Activated naive CD8-positive, alpha-beta T cell (primary cell): Measurements from ENCODE around the gene CDA.

ENCODE experiments used
- H3K27ac Mint-ChIP-seq: one replicate; pipeline ENCODE4 v1.8.0; 2021; ENCODE audit warnings: mixed read lengths
- H3K27me3 Mint-ChIP-seq: one replicate; pipeline ENCODE4 v1.8.0; 2021; ENCODE audit warnings: mixed read lengths
- H3K36me3 Mint-ChIP-seq: one replicate; pipeline ENCODE4 v1.8.0; 2021; ENCODE audit warnings: mixed read lengths
- H3K4me1 Mint-ChIP-seq: one replicate; pipeline ENCODE4 v1.8.0; 2021; ENCODE audit warnings: low read depth, mixed read lengths
- H3K4me3 Mint-ChIP-seq: one replicate; pipeline ENCODE4 v1.8.0; 2021; ENCODE audit warnings: mild to moderate bottlenecking, mixed read lengths
- H3K9me3 Mint-ChIP-seq: one replicate; pipeline ENCODE4 v1.8.0; 2021; ENCODE audit warnings: low read depth, mixed read lengths

The CDA gene

DNA sequence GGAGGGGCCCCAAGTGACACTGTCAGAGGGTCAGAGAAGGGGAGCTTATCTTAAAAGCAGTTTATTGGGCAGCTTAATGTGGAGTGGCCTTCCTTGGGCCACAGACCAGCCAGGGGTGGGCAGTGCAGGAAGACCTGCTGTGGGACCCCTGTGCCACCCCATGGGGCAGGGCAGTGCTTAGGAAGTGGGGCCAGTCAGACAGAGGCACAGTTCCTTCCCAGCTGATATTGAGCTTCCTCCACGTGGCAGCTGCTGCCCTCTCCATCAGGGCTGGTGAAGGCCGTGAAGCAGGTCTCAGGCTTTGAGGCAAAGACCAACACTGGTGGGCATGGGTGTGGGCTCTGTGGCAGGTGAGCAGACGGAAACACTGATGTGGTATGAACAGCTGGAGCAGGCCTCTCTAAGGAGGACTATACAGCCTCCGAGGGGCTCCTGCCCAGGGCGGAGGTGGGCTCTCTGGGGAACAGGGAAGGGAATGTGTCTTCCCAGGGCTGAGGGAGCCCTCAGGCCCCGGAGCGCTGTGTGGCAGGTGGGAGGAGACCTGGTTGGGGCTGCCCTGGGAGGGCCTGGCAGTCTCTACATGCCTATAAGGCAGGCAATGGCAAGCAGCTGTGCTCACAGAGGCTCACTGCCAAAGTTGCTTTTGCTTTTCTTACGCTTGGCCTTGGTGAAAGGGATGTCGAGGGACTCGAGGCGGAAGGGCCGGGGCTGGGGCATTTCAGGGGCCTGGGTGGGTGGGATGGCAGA lies 75.2 kb downstream of the CDA start:
- no peaks in the 10 kb centered on the region for H3K36me3 Mint-ChIP-seq
- H3K27me3 Mint-ChIP-seq = no peaks in the 10 kb centered on the region
- H3K4me1 Mint-ChIP-seq = peaks cover 31% of the 10 kb centered on the region
- no peak overlapping the region for H3K27ac Mint-ChIP-seq
- H3K4me3 Mint-ChIP-seq = no peak overlapping the region
- H3K9me3 Mint-ChIP-seq = no peaks in the 10 kb centered on the region

DNA sequence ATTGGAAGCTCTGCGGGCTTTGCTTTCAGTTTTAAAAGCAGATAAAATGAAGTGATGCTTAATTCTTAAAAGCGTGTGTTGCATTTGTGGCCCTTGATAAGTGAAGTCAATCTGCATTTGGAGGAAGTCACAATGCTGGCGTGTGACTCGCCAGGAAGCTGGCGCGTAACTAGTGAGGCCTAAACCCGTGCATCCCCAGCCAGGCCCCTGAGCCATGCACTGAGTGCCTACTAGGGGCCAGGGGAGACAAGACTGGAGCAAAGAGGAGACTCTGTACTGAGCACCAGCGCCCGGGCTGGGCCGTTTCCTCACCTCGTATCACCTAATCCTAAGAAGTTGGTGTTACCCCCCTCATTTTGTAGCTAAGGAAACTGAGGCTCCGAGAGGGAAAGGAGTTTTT lies 76.8 kb downstream of the CDA start:
- Mint-ChIP-seq H3K27me3 (no peaks in the 10 kb centered on the region), H3K36me3 (no peaks in the 10 kb centered on the region), H3K27ac (no peak overlapping the region), H3K4me3 (no peak overlapping the region), H3K4me1 (peaks cover 15% of the 10 kb centered on the region), H3K9me3 (no peaks in the 10 kb centered on the region)

DNA sequence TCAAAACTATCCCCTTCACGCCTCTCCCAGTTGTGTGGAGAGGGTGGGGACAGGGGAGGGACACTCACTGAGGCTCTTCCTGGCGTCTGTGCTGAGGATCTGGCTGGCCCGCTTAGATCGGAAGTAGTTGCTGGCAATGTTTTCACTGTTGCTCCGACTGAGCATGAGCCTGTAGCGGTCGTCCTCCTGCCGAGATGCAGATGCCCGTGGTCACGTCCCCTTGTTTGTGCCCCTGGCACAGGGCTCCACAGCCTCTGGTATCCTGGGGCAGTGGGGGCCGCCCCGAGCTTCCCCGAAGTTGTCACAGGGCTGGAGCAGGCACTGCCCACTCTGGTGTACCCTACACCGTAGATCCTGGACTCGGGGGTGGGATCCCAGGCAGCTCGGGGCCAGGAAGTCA lies 77.2 kb downstream of the CDA start:
- no peaks in the 10 kb centered on the region for H3K27me3 Mint-ChIP-seq
- no peak overlapping the region for H3K4me3 Mint-ChIP-seq
- no peak overlapping the region for H3K27ac Mint-ChIP-seq
- H3K9me3 Mint-ChIP-seq = no peaks in the 10 kb centered on the region
- no peaks in the 10 kb centered on the region for H3K36me3 Mint-ChIP-seq
- peaks cover 14% of the 10 kb centered on the region for H3K4me1 Mint-ChIP-seq

DNA sequence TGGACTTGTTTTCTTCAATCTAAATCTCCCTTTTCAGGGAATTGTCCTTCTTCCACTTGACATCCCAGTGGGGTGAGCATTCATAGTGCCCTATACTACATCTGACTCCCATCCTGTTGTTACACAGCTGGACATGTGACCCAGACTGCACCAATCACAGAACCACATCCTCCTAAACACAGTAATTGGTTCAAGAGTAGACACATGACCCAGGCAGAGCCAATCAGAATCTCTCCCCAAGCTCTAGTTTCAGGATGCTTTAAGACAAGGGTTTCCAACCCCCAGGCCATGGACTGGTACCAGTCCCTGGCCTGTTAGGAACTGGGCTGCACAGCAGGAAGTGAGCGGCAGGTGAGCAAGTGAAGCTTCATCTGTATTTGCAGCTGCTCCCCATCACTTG lies 77.9 kb downstream of the CDA start:
- Mint-ChIP-seq H3K4me3 (no peak overlapping the region), H3K9me3 (no peaks in the 10 kb centered on the region), H3K27me3 (no peaks in the 10 kb centered on the region), H3K27ac (no peak overlapping the region), H3K36me3 (no peaks in the 10 kb centered on the region), H3K4me1 (peaks cover 13% of the 10 kb centered on the region)
